HCEC 1CT (cell line): Measurements from ENCODE around the gene AIG1.
"Not testable (repeated sequence)": the region's sequence is repeated elsewhere in the genome, so short reads cannot be mapped to it uniquely, and the experiment has no call there.

Experiments
- DNase-seq: peaks from one replicate; pipeline ENCODE4 v3.0.0-alpha.2; 2017

AIG1 gene

DNA sequence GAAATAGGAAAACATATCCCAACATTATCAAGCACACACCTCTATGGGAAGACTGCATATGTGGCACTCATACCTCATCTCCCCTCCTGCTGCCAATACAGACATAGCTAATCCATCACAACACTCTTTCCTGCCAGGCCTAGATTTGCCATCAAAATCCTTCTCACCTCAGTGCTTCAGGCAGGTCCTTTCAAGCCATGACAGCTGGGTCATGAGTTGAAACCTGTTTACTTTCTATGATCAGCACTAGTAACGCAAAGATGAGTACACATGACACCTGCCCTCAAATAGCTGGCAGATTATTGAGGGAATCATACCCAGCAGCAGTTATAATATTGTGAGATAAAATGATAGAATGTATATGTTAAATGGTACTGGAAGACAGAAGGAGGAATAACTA, 183.1 kb downstream of the AIG1 start:
- DNase-seq: no peak

DNA sequence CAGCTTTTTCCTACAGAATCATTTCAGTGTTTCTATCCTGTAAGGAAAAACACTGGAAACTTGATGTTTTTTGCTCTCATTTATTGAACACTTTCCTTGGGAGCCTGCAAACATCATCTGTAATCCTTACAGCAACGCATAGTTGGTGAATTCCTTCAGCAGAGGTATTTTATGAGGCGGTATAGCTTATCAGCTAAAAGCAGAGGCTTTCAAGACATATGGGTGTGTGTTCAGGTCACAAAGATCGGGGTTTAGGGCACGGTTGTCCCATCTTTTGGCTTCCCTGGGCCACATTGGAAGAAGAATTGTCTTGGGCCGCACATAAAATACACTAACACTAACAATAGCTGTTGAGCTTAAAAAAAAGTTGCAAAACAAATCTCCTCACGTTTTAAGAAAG, 185.0 kb downstream of the AIG1 start:
- DNase-seq: no peak

DNA sequence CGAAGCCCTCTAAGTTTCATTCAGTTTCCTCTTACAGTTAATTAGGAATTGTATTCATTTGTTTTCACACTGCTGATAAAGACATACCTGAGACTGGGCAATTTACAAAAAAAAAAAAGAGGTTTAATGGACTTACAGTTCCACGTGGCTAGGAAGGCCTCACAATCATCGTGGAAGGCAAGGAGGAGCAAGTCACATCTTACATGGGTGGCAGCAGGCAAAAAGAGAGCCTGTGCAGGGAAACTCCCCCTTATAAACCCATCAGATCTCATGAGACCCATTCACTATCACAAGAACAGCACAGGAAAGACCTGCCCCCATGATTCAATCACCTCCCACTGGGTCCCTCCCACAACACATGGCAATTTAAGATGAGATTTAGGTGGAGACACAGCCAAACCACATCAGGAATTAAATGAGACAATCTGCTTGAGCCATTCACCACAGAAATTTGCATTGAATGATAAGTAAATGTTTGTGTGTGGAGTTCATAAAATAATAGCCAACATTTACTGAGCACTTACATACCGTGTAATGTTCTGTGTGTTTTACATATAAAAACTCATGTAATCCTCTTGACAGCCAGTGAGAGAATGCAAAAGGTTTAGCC, 185.6 kb downstream of the AIG1 start:
- not testable (repeated sequence) for DNase-seq

DNA sequence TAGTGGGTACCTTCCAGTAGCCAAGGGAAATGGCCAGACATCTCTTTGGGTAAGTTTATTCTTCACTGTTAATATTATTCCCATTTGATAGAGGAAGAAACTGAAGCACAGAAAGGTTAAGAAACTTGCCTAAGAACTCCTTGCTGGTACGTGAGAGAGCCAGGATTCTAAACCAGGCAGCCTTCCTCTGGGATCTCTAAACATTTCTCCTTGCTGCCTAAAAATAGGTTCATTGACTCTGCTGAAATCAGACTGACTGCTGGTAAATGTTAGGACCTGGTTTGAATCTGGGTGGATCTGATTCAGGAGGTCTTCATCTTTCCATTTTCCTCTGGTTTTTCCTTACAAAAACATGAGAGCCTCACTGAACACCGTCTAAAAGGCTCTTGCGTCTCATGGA, 186.9 kb downstream of the AIG1 start:
- DNase-seq: no peak

DNA sequence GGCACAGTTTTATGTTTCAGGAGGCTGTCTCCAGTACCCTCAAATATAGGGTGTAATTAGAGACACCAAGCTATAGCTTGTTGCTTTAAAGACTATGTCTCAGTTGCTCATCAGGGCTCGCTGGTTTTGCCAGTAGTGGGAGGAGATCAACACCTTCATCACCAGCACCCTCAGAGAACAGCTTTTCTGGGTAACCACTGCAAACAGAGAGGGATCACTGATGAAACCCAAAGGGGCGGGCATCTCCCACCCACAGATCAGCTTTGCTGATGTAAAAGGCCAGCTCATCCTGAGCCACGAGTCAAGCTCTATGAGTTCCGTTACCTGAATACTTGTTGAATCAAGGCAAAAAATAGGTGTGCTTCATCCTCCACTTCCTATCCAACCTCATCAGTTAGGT, 187.7 kb downstream of the AIG1 start:
- no peak for DNase-seq

DNA sequence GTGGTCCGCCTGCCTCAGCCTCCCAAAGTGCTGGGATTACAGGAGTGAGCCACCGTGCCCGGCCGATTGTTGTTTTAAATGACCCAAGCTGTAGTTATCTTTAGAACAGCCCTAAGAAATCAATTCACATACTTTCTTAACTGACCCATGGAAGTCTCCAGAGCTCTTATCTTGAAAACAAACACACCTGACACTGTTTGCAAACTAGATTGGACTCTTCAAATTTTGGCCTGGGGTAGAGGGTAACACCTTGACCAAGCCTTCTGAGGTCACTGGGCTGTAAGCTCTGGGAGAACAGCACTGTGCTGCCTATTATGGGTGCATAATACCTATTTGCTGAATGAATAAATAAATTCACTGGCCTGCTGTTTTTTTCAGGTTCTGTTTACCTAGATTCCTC, 190.6 kb downstream of the AIG1 start:
- DNase-seq: no peak

DNA sequence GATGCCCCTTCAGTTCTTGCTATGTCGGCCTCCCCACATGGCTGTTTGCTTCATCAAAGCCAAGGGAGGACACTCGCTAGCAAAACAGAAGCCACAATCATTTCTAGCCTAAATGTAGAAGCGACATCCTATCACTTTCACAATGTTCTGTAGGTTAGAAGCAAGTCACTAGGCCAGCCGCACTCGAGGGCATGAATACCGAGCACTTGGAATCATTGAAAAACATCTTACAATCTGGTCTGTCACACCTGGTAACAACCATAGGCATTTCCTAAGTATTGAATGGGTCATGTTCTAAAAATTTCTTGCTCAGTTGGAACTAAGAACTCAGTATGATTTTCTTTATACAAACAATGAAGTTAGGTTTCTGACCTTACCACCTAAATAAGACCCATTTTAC, 192.3 kb downstream of the AIG1 start:
- DNase-seq: no peak

DNA sequence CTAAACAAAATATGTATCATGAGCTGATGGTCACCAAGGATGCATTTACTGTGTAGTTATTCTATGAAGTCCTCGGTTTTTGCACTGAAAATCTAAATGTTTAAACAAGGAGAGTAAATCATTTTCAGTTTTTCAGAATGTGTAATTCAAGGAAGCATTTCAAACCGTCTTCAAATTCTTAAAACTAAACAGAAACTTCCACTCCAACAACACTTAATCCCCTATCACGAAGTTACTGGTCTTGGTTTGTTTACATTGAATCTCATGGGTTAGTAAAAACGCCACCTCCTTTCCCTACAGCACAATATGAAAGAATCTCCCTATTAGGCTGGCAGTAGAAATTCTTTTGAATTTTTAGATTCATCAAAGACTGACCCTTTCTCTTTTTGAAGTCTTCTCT, 192.9 kb downstream of the AIG1 start:
- DNase-seq: no peak

DNA sequence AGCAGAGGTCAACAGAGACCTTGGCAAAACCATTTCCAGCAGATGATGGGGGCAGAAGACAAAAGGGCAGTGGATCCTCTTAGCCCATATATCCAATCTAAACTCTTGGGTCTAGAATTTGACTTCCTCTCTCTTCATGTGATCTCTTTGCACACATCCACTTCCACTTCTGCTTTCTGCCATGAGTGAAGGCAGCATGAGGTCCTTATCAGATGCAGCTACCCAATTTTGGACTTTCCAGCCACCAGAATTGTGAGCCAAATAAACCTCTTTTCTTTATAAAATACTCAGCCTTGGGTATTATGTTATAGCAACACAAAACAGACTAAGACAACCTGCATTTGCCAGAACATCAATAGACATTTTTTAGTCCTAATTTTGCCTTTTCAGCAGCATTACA, 198.3 kb downstream of the AIG1 start:
- DNase-seq: no peak

DNA sequence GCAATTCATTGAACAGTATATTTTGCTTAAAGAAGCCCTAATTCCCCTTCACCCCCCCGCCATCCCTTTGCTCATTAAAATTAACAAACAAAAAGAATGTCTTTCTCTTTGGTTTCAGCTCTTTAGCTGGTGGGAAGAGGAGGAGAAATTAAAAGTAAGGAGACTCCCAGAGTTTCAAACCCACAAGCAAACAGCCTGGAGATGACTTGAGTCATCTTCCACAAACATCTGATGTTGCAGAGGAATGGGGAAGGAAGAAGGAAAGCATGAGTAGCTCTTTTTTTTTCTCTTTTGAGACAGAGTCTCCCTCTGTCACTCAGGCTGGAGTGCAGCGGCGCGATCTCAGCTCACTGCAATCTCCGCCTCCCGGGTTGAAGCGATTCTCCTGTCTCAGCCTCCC, 200.2 kb downstream of the AIG1 start:
- DNase-seq: peak; percentile 25

DNA sequence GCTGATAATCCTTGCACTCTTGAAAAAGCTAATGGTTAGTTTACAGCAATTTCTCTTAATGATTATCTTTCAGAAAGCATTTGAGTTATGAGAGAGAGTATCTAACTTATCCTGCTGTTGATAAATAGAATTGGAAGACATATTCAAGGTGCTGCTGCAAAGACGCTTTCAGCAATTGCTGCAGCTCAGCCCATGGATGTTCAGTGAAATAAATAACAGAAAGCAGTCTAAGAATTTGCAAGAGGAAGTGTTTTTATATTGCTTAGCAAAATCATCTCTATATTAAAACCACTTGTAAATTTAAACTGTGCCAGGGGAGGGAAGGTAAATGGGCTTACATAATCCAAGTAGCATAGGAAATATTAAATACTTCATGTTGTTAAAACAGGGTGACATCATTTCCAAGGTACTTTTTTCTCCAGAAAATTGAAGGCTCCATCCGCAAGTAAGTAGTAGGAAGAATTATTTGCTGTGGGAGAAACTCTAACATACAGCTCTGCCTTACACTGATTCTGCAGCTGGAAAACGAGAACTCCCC, 201.3 kb downstream of the AIG1 start:
- no peak for DNase-seq

DNA sequence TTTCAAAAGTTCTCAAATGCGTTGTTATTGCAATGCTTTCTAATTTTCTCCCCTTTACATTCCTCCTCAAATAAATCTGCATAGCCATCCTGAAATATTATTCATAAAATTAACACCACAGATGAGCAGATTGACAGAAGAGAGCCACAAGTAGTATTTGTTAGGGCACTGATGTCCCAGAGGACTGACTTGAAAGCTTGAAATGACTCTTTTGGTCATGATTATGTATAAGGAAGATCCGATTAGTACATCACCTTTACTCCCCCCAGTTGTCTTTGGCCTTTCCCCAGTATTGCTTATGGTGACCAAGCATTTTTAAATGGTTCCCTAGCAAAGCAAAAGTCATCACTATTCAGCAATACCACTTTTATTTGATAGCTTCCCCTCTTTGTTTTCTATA, 202.2 kb downstream of the AIG1 start:
- no peak for DNase-seq

DNA sequence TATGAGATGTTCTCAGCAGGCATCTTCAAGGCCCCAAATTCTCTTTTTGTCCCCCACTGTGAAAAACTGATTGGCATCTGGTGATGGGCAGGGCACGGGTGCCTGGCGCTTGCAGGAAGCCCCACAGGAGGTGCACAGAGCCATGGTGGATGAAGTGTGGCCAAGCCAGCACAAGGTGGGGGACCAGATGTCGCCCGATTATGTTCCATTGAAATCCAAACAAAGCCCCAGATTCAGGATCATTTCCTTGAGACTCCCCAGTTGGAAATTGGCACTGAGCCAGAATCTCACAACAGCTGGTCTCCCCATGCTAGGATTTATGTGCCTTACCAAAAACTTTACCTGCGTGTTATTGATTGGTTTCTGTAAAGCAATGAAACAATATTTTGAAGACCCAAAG, 203.7 kb downstream of the AIG1 start:
- no peak for DNase-seq

DNA sequence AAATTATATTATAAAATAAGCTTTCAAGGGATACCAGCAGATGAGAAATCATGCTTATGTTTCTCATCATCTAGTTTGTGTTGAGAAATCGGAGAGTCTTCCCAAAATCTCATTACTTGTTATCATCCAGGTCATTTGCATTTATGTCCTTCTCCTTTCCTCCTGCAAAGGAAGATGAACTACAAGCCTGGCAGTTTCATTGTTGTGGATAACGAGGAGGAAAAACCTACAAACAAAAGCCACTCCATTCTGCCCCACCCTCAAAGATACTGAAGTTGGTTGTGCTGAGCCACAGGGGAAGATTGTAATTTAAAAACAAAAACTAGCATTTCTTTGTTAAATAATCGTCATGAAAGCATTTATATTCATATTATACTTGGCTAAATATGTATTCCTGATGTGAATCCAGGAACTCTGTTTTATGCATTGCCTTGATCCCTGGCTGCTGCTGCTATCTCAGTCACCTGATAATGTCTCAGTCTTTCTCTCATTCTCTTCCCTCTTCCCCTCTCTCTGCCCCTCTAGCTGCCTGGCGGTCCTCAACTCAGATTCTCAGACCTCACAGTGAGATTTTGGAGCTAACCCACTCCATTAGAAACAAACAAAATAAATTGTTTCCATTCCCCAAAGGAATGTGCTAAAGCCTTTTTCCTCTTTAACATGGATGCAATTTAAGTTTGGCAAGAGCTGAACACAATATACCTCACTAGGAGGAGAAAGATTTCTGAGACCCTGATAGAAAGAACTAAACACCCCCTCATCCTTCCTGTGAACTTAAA, 204.5 kb downstream of the AIG1 start:
- DNase-seq: no peak

DNA sequence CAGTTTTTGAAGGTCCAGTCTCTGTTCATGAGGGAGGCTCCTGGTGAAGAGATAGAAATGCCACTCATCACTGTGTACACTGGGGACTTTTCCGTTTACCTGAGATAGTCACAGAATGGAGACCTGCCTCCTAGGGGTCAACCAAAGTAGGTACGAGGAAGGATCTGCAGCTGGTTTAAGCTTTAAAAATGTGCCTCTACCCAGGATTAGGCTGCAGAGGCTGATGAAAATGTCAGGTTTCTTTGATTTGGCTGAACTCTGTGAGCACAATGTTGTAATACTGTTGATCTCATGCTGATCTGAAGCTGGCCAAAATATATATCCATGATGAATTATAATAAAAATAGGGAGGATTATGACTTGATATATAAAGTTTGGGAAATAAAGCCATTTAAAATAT, 207.1 kb downstream of the AIG1 start:
- no peak for DNase-seq

DNA sequence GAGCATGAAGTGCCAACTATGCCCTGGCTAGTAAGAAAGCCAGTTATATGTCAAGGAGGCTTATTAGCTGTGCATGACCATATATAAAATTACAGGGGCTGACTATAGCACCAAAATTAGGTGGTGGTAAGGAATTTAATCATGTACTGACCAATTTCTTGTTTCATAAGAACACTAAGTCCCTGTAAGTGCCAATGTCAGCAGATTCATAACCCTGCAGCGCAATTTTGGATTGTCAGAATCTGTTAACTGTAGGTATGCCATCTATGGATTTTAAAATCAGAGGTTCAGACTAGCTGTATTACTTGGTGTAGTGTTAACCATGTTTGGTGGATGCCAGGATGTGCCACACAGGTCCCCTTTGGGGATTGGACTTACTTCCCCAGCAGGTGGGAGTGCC, 207.8 kb downstream of the AIG1 start:
- no peak for DNase-seq

DNA sequence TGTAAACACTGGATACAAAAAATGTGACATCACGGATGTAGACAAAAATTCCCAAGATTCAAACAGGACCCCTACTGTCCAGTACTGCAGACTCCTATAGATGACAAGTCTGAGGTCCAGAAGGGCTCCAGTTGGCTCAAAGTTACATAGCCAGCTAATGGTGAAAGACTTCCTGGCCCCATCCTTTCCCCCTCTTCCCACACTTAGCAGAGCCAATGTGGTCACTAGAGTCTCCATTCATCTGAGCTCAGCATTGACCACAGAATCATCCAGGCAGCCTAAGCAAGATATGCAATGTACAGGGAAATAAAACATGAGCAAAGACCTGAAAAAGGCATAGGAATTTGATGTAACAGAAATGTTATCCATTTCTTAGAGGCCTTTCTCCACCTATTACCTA, 209.3 kb downstream of the AIG1 start:
- peak; percentile 54 for DNase-seq

DNA sequence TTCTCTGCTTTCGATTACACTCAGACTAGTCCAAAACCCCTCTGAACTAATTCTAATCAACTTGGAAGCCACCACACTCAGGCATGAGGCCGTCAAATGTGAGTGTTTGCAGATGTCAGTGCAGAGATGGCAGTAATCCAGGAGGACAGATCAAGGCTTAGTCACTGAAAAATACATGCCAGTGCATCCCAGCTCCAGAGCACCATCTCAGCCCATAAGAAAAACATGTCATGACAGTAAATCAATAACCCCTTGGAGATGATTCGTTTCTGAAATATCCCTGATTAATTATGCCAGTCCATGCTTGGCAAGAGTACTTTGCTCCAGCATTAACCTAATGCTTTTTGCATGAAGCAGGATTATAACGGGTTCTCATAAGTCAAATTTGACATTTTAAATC, 210.3 kb downstream of the AIG1 start:
- DNase-seq: peak; percentile 86

DNA sequence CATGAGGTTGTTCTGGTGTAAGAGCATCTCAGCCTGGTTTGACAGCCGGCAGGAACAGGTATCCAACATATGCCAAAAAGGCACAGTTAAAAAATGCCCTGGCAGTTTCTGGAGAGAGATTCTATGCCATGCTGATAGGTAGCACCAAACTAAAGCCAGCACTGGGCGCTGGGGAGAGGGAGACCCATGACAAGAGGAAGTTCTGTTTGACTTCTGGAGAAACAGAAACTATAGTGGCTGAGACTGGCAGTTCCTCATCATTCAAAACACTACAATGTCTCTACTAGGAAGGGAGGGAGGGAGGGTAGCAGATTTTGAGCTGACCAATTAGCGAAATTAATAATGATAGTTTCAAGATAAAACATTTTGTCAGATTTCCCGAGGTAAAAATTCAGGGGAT, 215.7 kb downstream of the AIG1 start:
- no peak for DNase-seq

DNA sequence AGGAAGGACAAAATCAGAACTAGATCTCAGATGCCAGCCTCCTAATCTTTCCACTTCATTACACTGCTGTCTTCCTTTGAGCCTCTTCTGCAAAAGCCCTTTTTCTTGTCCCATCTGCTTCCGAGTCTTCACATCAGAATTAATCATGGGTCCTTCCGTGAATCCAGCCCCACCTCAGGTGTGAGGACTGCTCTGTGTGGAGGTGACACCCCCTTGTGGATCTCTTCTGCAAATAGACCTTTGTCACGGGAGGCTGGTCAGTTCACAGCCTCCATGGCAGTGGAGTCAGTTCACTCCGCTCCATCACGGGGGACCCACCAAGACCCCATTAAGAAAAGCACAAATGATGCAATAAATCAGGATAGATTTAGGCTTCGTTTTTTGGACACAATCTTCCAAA, 218.7 kb downstream of the AIG1 start:
- peak; percentile 3 for DNase-seq

DNA sequence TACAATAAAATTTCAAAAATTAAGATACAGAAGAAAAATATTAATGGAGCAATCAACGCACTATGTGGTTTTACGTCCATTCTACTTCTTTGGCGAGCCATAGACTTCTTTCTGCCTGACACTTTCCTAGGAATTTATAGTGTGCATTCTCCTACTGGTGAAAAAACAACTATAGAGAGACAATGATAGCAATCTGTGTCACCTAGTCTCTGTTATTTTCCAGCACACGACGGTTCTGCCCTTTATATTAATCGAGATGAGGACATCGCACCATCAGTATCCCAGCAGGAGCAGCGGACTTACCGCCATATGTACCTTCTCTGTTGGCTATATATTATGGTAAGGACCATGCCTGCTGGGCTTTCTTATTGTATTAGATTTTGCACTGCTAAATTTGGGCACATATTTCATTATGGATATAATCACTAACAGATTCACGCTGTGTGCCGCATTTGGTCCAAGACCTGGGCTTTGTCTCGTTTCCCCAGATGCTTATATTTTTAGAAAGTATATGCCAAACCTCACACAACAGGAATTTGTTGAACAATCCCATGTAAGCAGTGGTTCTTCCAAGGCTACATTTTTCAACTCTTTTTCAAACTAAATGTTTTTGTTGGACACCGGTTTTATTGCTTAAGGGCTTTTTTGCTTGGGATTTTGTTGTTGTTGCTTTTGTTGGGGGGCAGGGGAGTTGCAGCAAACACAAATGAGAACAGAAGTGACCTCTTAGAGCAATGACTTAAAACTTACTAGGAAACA, 223.4 kb downstream of the AIG1 start:
- no peak for DNase-seq

DNA sequence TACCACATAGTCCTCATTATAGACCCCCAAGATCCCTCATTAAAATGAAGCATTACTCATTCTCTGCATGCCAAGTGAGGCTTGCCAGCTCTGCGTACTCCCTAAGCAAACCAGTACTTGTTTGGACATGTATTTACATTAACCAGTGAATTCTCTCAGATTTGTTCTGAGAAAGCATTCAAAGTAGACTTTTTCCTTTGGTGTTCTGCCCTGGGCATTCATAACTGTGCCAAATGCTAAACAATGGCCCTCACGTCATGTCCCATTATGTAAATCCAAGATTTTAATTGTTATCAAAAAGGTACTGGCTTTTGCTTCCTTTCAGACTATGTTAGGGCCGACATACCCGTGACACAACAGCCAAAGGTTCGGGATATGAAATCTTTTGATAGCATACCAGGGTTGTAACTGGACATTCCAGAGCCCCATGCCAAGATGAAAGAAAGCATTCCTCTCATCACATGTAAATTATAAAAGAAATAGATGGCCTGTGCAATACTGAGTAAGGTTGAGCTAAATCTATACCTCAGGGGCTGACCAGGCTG, 225.6 kb downstream of the AIG1 start:
- no peak for DNase-seq

DNA sequence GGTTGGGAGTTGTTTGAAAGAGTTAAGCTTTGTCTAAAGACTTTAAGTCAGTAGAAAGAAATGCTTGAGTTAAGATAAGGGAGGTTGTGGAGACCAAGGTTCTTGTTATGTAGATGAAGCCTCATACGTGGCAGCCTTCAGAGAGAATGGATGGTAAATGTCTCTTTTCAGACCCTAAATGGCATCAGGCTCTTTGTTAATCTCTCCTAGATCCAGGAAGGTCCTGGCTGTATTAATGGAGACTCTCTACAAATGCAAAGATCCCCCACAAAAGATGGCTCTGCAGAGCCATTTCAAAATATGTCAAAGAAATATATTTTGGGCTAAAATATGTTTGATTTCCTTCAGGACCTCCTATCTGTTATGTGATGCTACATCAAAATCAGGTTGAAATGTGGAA, 228.2 kb downstream of the AIG1 start:
- no peak for DNase-seq

DNA sequence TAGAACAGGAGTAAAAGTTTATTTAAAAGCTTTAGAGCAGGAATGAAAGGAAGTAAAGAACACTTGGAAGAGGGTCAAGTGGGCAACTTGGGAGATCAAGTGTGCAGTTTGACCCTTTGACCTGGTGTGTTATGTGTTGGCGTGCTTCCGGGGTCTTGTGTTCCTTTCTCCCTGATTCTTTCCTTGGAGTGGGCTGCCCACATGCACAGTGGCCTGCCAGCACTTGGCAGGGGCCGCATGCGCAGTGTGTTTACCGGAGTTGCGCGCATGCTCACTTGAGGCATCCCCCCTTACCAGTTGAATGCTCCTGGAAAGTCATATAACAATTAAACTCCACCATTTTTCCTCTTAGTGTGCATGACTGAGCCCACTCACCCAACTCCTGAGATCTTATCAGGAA, 229.5 kb downstream of the AIG1 start:
- no peak for DNase-seq
